ENCODE measurements around the gene CEACAM20.
A peak's percentile ranks its signal among the peaks of the same experiment; 100 is the strongest.
"Not testable (repeated sequence)": the region's sequence is repeated elsewhere in the genome, so short reads cannot be mapped to it uniquely, and the experiment has no call there.

The CEACAM20 gene

GRCh38 chr19:44498988-44499387 is 30.5 kb downstream of the CEACAM20 start:
- peak overlapping the region; percentile 75 for H3K4me3 ChIP-seq (ENCODE audit: low read depth, low read length)

- no peak overlapping the region for H3K4me3 ChIP-seq (ENCODE audit: low read depth, low read length)
Measured at GRCh38 chr19:44496711-44497110, 32.8 kb downstream of the CEACAM20 start.

DNA sequence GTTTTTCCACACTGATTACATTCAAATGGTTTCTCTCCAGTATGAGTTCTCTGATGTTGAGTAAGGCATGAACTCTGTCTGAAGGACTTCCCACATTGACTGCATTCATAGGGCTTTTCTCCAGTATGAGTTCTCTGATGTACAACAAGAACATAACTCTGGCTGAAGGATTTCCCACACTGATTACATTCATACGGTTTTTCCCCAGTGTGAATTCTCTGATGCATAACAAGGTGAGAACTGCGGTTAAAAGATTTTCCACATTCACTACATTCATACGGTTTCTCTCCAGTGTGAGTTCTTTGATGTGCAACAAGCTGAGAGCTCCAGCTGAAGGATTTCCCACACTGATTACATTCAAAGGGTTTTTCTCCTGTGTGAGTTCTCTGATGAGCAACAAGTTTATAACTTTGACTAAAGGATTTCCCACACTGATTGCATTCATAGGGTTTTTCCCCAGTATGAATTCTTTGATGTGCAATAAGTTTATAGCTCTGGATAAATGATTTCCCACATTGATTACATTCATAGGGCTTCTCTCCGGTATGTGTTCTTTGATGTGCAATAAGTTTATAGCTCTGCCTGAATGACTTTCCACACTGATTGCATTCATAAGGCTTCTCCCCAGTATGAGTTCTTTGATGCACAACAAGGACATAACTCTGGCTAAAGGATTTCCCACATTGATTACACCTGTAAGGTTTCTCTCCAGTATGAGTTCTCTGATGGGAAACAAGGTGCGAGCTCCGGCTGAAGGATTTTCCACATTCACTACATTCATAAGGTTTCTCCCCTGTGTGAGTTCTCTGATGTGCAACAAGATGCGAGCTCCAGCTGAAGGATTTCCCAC is 52.7 kb downstream of the CEACAM20 start:
- H3K4me3 ChIP-seq (ENCODE audit: low read depth, low read length) = no peak overlapping the region

GRCh38 chr19:44468730-44469129 is 60.7 kb downstream of the CEACAM20 start:
- not testable (repeated sequence) for H3K4me3 ChIP-seq (ENCODE audit: low read depth, low read length)

GRCh38 chr19:44462600-44463286 is 66.7 kb downstream of the CEACAM20 start:
- not testable (repeated sequence) for H3K4me3 ChIP-seq (ENCODE audit: low read depth, low read length)

All from iPS-11a (cell line).